ENCODE results near the gene VPS8.

DNA sequence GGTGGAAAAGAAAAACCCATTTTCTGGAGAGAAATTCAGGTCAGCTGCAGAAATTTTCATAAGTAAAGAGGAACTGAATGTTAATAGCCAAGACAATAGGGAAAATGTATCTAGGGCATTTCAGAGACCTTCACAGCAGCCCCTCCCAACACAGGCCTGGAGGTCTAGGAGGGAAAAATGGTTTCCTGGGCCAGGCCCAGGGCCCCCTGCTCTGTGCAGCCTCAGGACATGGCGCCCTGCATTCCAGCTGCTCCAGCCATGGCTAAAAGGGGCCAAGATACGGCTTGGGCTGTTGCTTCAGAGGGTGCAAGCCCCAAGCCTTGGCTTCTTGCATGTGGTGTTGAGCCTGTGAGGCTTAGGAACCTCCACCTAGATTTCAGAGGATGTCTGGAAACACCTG, 248.7 kb downstream of the VPS8 start:
- TF ChIP-seq CTCF (IDR thresholded peaks at IDR 0.05) (no peak), POLR2A (IDR thresholded peaks at IDR 0.05) (no peak), EP300 (IDR thresholded peaks at IDR 0.05) (no peak)
